GM18505 (cell line): Measurements from ENCODE around the gene UBE4A.
"Not testable (repeated sequence)": the region's sequence is repeated elsewhere in the genome, so short reads cannot be mapped to it uniquely, and the experiment has no call there.

Experiments used
- ATAC-seq: cut with Tn5 transposase; IDR thresholded peaks from one replicate; pipeline ENCODE4 v1.9.1; 2021; ENCODE audit not compliant: unreplicated experiment
- POLR2A ChIP-seq: IDR thresholded peaks from 4 replicates; pipeline ENCODE4 v1.6.1; 2011; ENCODE audit warnings: borderline replicate concordance; ENCODE audit not compliant: insufficient read depth, insufficient read length; ENCODE audit errors: extremely low read depth

UBE4A gene

GRCh38 chr11:118396097-118396501, 36.7 kb downstream of the UBE4A start:
- no peak for ATAC-seq

GRCh38 chr11:118397448-118397847, 38.0 kb downstream of the UBE4A start:
- ATAC-seq, result no peak
- no peak for TF ChIP-seq POLR2A

More at GRCh38 chr11:118396097-118396501, 36.7 kb downstream of the UBE4A start:
- TF ChIP-seq POLR2A, result no peak

- TF ChIP-seq POLR2A, result no peak
- ATAC-seq, result no peak
Measured at GRCh38 chr11:118398791-118399559, 39.6 kb downstream of the UBE4A start.

- TF ChIP-seq POLR2A, result peak; percentile 78
Measured at GRCh38 chr11:118401151-118401879, 41.9 kb downstream of the UBE4A start, which contains the start of gene ATP5MG. Gene ATP5MG (plus strand): TSS chr11:118401606. CDS start chr11:118401666, 60 bp downstream.

GRCh38 chr11:118401880-118402590, 42.6 kb downstream of the UBE4A start:
- no peak for ATAC-seq

More at GRCh38 chr11:118401151-118401879, 41.9 kb downstream of the UBE4A start, which contains the start of gene ATP5MG:
- ATAC-seq, result peak; percentile 54

GRCh38 chr11:118402594-118402993, 43.2 kb downstream of the UBE4A start:
- ATAC-seq, result not testable (repeated sequence)

More at GRCh38 chr11:118401880-118402590, 42.6 kb downstream of the UBE4A start:
- TF ChIP-seq POLR2A, result no peak

- TF ChIP-seq POLR2A, result no peak
- no peak for ATAC-seq
Measured at GRCh38 chr11:118406599-118407166, 47.3 kb downstream of the UBE4A start.

GRCh38 chr11:118410055-118410745, 50.8 kb downstream of the UBE4A start:
- ATAC-seq, result no peak
- no peak for TF ChIP-seq POLR2A

- TF ChIP-seq POLR2A, result no peak
- no peak for ATAC-seq
Measured at GRCh38 chr11:118411530-118411929, 52.1 kb downstream of the UBE4A start.

- ATAC-seq, result no peak
Measured at GRCh38 chr11:118412921-118413320, 53.5 kb downstream of the UBE4A start.

GRCh38 chr11:118415062-118415738, 55.8 kb downstream of the UBE4A start:
- no peak for TF ChIP-seq POLR2A
- ATAC-seq, result no peak

More at GRCh38 chr11:118412921-118413320, 53.5 kb downstream of the UBE4A start:
- no peak for TF ChIP-seq POLR2A

GRCh38 chr11:118415739-118416068, 56.3 kb downstream of the UBE4A start:
- no peak for TF ChIP-seq POLR2A
- no peak for ATAC-seq

- not testable (repeated sequence) for ATAC-seq
Measured at GRCh38 chr11:118416900-118417299, 57.5 kb downstream of the UBE4A start.
